ENCODE measurements around the gene PEX11G.

Gene PEX11G

DNA sequence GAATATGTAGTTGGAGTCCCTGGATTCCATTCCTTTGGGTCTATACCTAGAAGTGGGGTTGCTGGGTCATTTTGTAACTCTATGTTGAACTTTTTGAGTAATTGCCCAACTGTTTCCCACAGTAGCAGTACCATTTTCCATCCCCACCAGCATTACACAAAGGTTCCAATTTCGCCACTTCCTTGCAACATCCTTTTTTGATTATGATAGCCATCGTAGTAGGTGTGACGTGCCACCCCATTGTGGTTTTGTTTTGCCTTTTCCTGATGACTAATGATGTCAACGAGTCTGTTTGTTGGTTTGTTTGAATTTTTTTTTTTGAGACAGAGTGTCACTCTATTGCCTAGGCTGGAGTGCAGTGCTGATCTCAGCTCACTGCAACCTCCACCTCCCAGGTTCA lies 3.3 kb upstream of the PEX11G start:
- Histone ChIP-seq H3K4me3 (ENCODE audit: low read length) (no peak overlapping the region), H3K9me2 (replicated peaks; ENCODE audit: control insufficient read depth, low read length) (no peaks in the 10 kb centered on the region), H3F3A (ENCODE audit: control insufficient read depth, insufficient read depth) (0 out of 2 replicates have a peak, but pooled peaks cover under 1% of the 10 kb centered on the region), H3K4me1 (ENCODE audit: control insufficient read depth, low read length) (peaks cover 16% of the 10 kb centered on the region), H3K79me2 (ENCODE audit: control insufficient read depth, low read length) (no peaks in the 10 kb centered on the region), H3K9me3 (ENCODE audit: control insufficient read depth, insufficient read depth, low read length) (no peaks in the 10 kb centered on the region), H3K4me2 (ENCODE audit: low read length) (no peak overlapping the region), H3K36me3 (ENCODE audit: control insufficient read depth, low read length) (no peaks in the 10 kb centered on the region), H3K27me3 (ENCODE audit: control insufficient read depth, low read length) (peaks cover 2% of the 10 kb centered on the region; the same call in 1 of the 2 replicates), H4K20me1 (ENCODE audit: control insufficient read depth, insufficient read depth, low read depth, low read length) (no peaks in the 10 kb centered on the region), H3K27ac (ENCODE audit: low read depth, low read length) (no peak overlapping the region)
- TF ChIP-seq, protein P1, sequence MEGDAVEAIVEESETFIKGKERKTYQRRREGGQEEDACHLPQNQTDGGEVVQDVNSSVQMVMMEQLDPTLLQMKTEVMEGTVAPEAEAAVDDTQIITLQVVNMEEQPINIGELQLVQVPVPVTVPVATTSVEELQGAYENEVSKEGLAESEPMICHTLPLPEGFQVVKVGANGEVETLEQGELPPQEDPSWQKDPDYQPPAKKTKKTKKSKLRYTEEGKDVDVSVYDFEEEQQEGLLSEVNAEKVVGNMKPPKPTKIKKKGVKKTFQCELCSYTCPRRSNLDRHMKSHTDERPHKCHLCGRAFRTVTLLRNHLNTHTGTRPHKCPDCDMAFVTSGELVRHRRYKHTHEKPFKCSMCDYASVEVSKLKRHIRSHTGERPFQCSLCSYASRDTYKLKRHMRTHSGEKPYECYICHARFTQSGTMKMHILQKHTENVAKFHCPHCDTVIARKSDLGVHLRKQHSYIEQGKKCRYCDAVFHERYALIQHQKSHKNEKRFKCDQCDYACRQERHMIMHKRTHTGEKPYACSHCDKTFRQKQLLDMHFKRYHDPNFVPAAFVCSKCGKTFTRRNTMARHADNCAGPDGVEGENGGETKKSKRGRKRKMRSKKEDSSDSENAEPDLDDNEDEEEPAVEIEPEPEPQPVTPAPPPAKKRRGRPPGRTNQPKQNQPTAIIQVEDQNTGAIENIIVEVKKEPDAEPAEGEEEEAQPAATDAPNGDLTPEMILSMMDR (IDR thresholded peaks at IDR 0.05; ENCODE audit: low read depth, low read length, poor library complexity, severe bottlenecking): no peak
- no peak for TF ChIP-seq EZH2phosphoT487 (IDR thresholded peaks at IDR 0.05; ENCODE audit: borderline replicate concordance, low read length)

DNA sequence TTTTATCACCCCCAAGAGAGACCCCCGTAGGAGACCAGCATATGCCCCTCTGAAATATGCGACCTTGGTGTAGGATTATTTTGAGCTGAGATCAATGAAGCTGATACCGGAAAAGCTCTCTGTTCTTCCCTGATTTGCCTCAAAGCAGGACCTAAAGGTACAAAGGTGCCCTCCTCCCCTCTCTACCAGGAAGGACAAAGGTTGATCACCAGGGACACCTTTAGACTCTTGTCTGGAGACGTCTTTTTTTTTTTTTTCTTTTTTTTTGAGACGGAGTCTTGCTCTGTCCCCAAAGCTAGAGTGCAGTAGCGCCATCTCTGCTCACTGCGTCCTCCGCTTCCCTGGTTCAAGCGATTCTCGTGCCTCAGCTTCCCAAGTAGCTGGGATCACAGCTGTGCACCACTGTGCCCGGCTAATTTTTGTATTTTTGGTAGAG lies 792 bp upstream of the PEX11G start:
- no peak overlapping the region for H3K27ac ChIP-seq (ENCODE audit: low read depth, low read length)
- no peaks in the 10 kb centered on the region for H3K27me3 ChIP-seq (ENCODE audit: control insufficient read depth, low read length)
- peak overlapping the region; percentile 87 for H3K4me3 ChIP-seq (ENCODE audit: low read length)
- peak overlapping the region; percentile 96 for H3K4me2 ChIP-seq (ENCODE audit: low read length)
- TF ChIP-seq EZH2phosphoT487 (IDR thresholded peaks at IDR 0.05; ENCODE audit: borderline replicate concordance, low read length): no peak
- TF ChIP-seq, protein P1 (IDR thresholded peaks at IDR 0.05; ENCODE audit: low read depth, low read length, poor library complexity, severe bottlenecking): no peak
- 0 out of 2 replicates have a peak, but pooled peaks cover 2% of the 10 kb centered on the region for H3F3A ChIP-seq (ENCODE audit: control insufficient read depth, insufficient read depth)
- peaks cover 16% of the 10 kb centered on the region for H3K4me1 ChIP-seq (ENCODE audit: control insufficient read depth, low read length)
- H3K9me2 ChIP-seq (replicated peaks; ENCODE audit: control insufficient read depth, low read length): no peaks in the 10 kb centered on the region
- H3K79me2 ChIP-seq (ENCODE audit: control insufficient read depth, low read length): no peaks in the 10 kb centered on the region
- no peaks in the 10 kb centered on the region for H3K36me3 ChIP-seq (ENCODE audit: control insufficient read depth, low read length)
- no peaks in the 10 kb centered on the region for H4K20me1 ChIP-seq (ENCODE audit: control insufficient read depth, insufficient read depth, low read depth, low read length)
- H3K9me3 ChIP-seq (ENCODE audit: control insufficient read depth, insufficient read depth, low read length): no peaks in the 10 kb centered on the region

DNA sequence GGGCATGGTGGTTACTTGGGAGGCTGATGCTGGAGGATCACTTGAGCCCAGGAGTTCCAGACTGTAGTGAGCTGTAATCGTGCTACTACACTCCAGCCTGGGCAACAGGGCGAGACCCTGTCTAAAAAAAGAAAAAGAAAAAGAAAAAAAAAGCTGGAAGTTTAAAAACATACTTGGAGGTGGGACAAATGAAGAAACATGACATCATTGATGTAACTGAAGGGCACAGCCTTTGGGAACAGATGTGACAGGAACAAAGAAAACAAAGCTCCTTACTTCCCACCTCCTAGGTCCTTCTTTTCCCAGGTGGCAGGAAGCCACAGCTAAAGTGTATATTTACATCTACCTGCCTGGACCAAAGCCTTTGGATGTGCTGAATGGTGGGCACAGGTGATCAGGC lies 1.9 kb downstream of the PEX11G start:
- H3K27me3 ChIP-seq (ENCODE audit: control insufficient read depth, low read length): no peaks in the 10 kb centered on the region
- TF ChIP-seq EZH2phosphoT487 (IDR thresholded peaks at IDR 0.05; ENCODE audit: borderline replicate concordance, low read length): no peak
- TF ChIP-seq, protein P1 (IDR thresholded peaks at IDR 0.05; ENCODE audit: low read depth, low read length, poor library complexity, severe bottlenecking): no peak

More for the DNA sequence above, 1.9 kb downstream of the PEX11G start:
- Histone ChIP-seq H3K4me3 (ENCODE audit: low read length) (no peak overlapping the region), H3K4me1 (ENCODE audit: control insufficient read depth, low read length) (peaks cover 16% of the 10 kb centered on the region), H3F3A (ENCODE audit: control insufficient read depth, insufficient read depth) (0 out of 2 replicates have a peak, but pooled peaks cover 2% of the 10 kb centered on the region), H3K27ac (ENCODE audit: low read depth, low read length) (no peak overlapping the region), H3K79me2 (ENCODE audit: control insufficient read depth, low read length) (no peaks in the 10 kb centered on the region), H3K9me2 (replicated peaks; ENCODE audit: control insufficient read depth, low read length) (no peaks in the 10 kb centered on the region), H3K36me3 (ENCODE audit: control insufficient read depth, low read length) (no peaks in the 10 kb centered on the region), H4K20me1 (ENCODE audit: control insufficient read depth, insufficient read depth, low read depth, low read length) (no peaks in the 10 kb centered on the region), H3K4me2 (ENCODE audit: low read length) (no peak overlapping the region), H3K9me3 (ENCODE audit: control insufficient read depth, insufficient read depth, low read length) (no peaks in the 10 kb centered on the region)
